LNCAP (cell line): Measurements from ENCODE around the gene PHKG2.

Source experiments
- TF ChIP-seq, protein P1 (sequence below): fragments of 450-650 bp; IDR thresholded peaks from 2 replicates; pipeline ENCODE4 v1.5.1; 2017; ENCODE audit warnings: mild to moderate bottlenecking

The PHKG2 gene, protein sequence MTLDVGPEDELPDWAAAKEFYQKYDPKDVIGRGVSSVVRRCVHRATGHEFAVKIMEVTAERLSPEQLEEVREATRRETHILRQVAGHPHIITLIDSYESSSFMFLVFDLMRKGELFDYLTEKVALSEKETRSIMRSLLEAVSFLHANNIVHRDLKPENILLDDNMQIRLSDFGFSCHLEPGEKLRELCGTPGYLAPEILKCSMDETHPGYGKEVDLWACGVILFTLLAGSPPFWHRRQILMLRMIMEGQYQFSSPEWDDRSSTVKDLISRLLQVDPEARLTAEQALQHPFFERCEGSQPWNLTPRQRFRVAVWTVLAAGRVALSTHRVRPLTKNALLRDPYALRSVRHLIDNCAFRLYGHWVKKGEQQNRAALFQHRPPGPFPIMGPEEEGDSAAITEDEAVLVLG

DNA sequence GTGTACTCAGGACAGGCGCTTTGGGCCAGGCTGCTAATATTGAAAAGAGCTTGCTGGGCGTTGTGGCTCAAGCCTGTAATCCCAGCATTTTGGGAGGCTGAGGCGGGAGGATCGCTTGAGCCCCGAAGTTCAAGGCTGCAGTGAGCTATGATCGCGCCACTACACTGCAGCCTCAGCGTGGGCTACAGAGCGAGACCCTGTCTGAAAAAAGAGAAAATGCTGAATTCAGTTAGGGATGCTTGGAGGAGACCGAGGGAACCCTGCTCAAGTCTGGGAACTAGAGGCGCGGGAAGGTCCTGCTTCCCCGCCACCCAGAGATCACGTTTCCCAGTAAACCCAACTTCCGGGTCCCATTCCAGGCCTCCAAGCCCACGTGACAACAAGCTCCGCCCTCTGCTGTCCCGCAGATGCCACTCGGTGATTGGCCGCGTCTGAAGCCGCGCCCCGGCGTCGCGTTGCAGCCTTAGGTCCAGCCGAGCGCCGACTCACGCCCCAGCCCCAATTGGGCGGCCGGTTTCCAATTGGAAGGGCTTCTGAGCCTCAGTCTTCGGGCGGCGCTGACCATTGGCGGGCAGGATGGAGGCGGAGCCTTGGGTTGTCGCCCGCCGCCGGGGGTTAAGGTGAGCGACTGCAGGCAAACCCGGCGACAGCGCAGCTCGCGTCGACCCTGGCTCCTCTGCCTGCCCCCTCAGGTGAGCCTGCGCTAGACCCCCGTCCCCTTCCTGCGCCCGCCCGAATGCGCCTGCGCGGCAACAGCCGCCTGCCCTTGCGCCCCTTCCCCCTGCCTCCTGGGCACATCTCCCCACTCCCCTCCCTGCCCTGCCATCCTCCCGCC, at the start of gene PHKG2:
Gene PHKG2 (plus strand): TSS at position 627 of the 835 bp plus-strand sequence. CDS start 396 bp downstream, outside the sequence.
- TF ChIP-seq, protein P1, sequence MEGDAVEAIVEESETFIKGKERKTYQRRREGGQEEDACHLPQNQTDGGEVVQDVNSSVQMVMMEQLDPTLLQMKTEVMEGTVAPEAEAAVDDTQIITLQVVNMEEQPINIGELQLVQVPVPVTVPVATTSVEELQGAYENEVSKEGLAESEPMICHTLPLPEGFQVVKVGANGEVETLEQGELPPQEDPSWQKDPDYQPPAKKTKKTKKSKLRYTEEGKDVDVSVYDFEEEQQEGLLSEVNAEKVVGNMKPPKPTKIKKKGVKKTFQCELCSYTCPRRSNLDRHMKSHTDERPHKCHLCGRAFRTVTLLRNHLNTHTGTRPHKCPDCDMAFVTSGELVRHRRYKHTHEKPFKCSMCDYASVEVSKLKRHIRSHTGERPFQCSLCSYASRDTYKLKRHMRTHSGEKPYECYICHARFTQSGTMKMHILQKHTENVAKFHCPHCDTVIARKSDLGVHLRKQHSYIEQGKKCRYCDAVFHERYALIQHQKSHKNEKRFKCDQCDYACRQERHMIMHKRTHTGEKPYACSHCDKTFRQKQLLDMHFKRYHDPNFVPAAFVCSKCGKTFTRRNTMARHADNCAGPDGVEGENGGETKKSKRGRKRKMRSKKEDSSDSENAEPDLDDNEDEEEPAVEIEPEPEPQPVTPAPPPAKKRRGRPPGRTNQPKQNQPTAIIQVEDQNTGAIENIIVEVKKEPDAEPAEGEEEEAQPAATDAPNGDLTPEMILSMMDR, result no peak

DNA sequence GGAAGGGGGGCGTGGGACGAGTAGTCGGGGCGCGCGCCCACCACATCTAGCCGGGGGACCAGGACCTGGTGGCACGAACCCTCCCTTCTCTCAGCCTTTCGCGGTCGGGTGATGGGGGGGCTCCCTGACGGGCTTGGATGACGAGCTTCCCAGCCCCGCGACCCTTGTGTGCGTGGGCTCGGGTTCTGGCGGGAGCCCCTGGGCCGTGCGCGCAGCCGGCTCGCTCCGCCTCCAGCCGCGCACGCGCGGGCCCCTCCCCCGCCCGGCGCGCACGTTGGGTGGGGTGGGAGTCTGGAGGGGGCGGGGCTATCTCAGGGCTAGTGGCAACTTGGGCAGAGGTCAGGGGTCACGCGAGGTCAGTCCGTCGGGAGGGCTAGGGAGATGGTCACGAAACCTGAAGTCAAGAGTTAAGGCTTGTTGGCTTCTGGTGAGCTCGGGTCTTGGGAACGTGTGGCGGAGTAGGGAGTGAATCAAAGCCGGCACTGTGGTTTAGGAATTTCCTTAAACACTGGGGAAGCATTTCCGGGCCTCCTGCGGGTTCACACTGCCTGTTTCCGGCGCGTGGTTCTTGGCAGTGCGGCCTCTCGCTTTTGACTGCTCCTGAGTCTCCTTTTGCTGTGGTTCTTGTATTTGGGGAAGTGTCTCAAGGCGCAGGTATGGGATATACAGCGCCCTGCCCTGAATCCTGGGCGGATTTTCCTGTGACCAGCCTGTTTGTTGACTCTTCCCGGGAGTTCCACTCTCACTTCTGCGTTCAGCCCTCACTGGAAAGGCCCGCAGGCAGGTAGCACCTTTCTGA, 49.2 kb upstream of the PHKG2 start, which contains the start of gene SRCAP:
Gene SRCAP (plus strand): TSS at position 356 of the 799 bp plus-strand sequence. CDS start 1,654 bp downstream, outside the sequence.
- TF ChIP-seq, protein P1, result no peak

DNA sequence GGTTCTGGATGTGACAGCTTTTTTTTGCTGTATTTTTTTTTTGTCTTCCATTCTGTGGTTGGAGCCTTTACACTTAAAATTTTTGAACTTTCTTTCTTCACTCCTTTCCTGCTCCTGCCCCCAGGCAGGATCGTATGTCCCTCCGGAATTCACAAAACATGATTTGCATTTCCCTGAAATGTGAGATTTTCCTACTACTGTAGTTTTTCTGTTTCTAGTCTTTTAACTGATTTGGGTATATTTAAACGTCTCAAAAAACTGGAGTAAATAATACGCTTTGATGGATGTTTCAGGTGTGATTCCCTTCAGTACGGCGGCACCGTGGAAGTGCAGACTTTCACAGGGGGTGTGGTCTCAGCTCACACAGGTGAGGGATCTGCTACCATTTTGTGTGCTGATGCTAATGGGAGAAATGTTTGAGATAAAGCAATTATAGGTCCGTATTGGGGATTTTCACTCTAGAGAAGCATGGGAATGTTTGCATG, 48.6 kb upstream of the PHKG2 start:
- TF ChIP-seq, protein P1, result no peak

DNA sequence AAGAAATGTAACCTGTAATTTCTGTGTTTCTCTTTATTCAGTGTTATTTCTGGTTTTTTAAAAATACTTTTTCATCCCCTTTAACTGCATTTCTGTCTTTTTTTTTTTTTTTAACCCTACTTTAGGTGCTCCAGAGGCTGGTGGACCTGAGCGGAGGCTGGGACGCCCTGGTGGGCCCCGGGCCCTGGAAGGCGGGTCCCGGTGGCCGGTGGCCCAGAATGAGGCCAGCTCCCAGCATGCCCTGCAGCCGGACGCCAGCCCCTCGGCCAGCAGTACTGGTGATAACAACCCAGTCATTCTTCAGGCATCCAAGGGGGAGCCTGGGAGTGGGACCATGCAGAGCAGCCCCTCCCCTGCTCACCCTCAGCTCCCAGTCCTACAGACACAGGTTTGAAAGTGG, 47.7 kb upstream of the PHKG2 start:
- TF ChIP-seq, protein P1, result no peak

DNA sequence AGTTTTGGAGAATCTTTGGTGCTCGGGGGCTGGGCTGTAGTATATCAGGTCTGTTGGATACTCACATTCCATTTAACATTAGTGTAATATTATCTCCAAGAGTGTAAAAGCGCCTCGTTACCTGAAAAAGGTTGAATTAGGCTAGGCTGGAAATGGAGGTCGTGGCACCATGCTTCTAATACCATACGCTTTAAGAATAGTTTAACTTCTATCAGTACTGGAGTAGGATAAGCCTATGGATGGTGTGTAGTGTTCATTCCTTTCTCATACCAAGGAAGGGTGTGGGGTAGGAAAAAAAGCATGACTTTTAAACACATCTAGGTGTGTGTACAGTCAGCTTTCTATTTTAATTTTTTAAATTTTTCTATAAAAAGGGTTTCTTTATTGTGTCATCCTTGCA, 47.3 kb upstream of the PHKG2 start:
- TF ChIP-seq, protein P1, result no peak

DNA sequence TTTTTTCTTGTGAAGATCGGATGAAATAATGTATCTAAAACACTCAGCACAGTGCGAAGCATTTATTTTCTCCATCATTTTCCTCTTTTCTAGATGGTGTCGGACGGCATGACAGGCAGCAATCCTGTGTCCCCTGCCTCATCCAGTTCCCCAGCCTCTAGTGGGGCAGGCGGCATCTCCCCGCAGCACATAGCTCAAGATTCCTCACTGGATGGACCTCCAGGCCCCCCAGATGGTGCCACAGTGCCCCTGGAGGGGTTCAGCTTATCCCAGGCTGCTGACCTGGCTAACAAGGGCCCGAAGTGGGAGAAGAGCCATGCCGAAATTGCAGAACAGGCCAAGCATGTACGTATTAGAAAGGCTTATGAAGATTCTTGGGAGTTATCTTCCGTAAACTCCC, 44.3 kb upstream of the PHKG2 start:
- TF ChIP-seq, protein P1, result no peak

DNA sequence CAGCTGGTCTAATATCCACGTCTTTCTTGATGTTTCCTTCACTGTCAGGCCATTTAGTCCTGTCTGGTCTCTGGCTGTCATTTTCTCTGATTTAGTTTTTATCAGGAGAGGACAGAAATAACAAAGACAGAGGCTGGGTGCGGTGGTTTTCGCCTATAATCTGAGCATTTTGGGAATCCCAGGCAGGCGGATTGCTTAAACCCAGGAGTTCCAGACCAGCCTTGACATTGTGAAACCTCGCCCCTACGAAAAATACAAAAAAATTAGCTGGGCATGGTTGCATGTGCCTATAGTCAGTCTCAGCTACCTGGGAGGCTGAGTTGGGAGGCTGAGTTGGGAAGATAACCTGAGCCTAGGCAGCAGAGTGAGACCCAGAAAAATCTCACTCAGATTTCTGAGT, 42.2 kb upstream of the PHKG2 start:
- TF ChIP-seq, protein P1, result no peak
